Neuronal stem cell (in vitro differentiated cells): ENCODE measurements around the gene CALHM2.
A peak's percentile ranks its signal among the peaks of the same experiment; 100 is the strongest.

Experiments used
- DNase-seq: peaks from one replicate; pipeline ENCODE4 v3.0.0-alpha.2; 2013; ENCODE audit warnings: low spot score
- H2AFZ ChIP-seq: one replicate; pipeline ENCODE4 v1.6.1; 2013; ENCODE audit warnings: mild to moderate bottlenecking, low read length, inconsistent platforms
- H2AK5ac ChIP-seq: 2 replicates; pipeline ENCODE4 v1.6.1; 2013; ENCODE audit warnings: low read depth, mild to moderate bottlenecking, inconsistent platforms, low read length, moderate library complexity, mixed read lengths
- H2BK120ac ChIP-seq: 2 replicates; pipeline ENCODE4 v1.6.1; 2013; ENCODE audit warnings: low read depth, mild to moderate bottlenecking, inconsistent platforms, low read length, moderate library complexity, mixed read lengths
- H2BK12ac ChIP-seq: one replicate; pipeline ENCODE4 v1.6.1; 2013; ENCODE audit warnings: low read length, inconsistent platforms
- H2BK15ac ChIP-seq: 2 replicates; pipeline ENCODE4 v1.6.1; 2013; ENCODE audit warnings: mild to moderate bottlenecking, low read length, inconsistent platforms, mixed read lengths
- H2BK5ac ChIP-seq: one replicate; pipeline ENCODE4 v1.6.1; 2013; ENCODE audit warnings: inconsistent platforms, mild to moderate bottlenecking, low read length, moderate library complexity
- H3K14ac ChIP-seq: one replicate; pipeline ENCODE4 v1.6.1; 2013; ENCODE audit warnings: low read length, inconsistent platforms
- H3K18ac ChIP-seq: 2 replicates; pipeline ENCODE4 v1.6.1; 2013; ENCODE audit warnings: low read length, inconsistent platforms
- H3K23ac ChIP-seq: 2 replicates; pipeline ENCODE4 v1.6.1; 2013; ENCODE audit warnings: low read depth, mild to moderate bottlenecking, mixed read lengths, low read length, inconsistent platforms; ENCODE audit not compliant: poor library complexity
- H3K27ac ChIP-seq: replicated peaks from 3 replicates; pipeline ENCODE4 v1.5.1; 2013; ENCODE audit warnings: low read length, inconsistent platforms
- H3K27me3 ChIP-seq, 3 experiments: 2 replicates each; pipeline ENCODE4 v1.6.1; 2013; ENCODE audit warnings: low read length in 3 of 3, mild to moderate bottlenecking in 2 of 3, inconsistent platforms in 1 of 3, low read depth in 1 of 3, mixed read lengths in 1 of 3, moderate library complexity in 1 of 3; ENCODE audit not compliant: control insufficient read depth in 3 of 3, insufficient read depth in 3 of 3
- H3K36me3 ChIP-seq, 2 donors: replicated peaks in 1 of 2; 2 replicates each; pipeline ENCODE4 v1.6.1; 2013; ENCODE audit warnings: low read length in 2 of 2; ENCODE audit not compliant: control insufficient read depth in 2 of 2, insufficient read depth in 2 of 2
- H3K4ac ChIP-seq: 2 replicates; pipeline ENCODE4 v1.6.1; 2013; ENCODE audit warnings: inconsistent platforms, mild to moderate bottlenecking, low read length, moderate library complexity
- H3K4me1 ChIP-seq, 2 donors: 1 replicate in 1 of 2; 2 replicates in 1 of 2; pipeline ENCODE4 v1.6.1; 2013; ENCODE audit warnings: low read length in 2 of 2, low read depth in 1 of 2; ENCODE audit not compliant: control insufficient read depth in 2 of 2, insufficient read depth in 1 of 2
- H3K4me2 ChIP-seq: one replicate; pipeline ENCODE4 v1.6.1; 2013; ENCODE audit warnings: mild to moderate bottlenecking, low read length, inconsistent platforms; ENCODE audit not compliant: insufficient read depth, poor library complexity, severe bottlenecking
- H3K4me3 ChIP-seq, 2 donors: 2 replicates each; pipeline ENCODE4 v1.5.1; 2013; ENCODE audit warnings: low read length in 2 of 2, mild to moderate bottlenecking in 2 of 2, inconsistent platforms in 1 of 2, moderate library complexity in 1 of 2
- H3K79me1 ChIP-seq: one replicate; pipeline ENCODE4 v1.6.1; 2013; ENCODE audit warnings: low read depth, mild to moderate bottlenecking, inconsistent platforms, low read length, moderate library complexity
- H3K9ac ChIP-seq: one replicate; pipeline ENCODE4 v1.6.1; 2013; ENCODE audit warnings: mild to moderate bottlenecking, low read depth, low read length, inconsistent platforms; ENCODE audit not compliant: poor library complexity
- H3K9me3 ChIP-seq, 2 donors: replicated peaks in 1 of 2; 2 replicates each; pipeline versions ENCODE3 to v1.6.1; 2013; ENCODE audit warnings: low read length in 2 of 2, mild to moderate bottlenecking in 2 of 2, inconsistent platforms in 1 of 2, low read depth in 1 of 2, mixed read lengths in 1 of 2, moderate library complexity in 1 of 2; ENCODE audit not compliant: control insufficient read depth in 2 of 2, insufficient read depth in 1 of 2
- H4K8ac ChIP-seq: one replicate; pipeline ENCODE4 v1.6.1; 2013; ENCODE audit warnings: low read depth, mild to moderate bottlenecking, inconsistent platforms, low read length, moderate library complexity
- H4K91ac ChIP-seq: one replicate; pipeline ENCODE4 v1.6.1; 2013; ENCODE audit warnings: low read length, low read depth, mild to moderate bottlenecking, inconsistent platforms; ENCODE audit not compliant: poor library complexity
- WGBS, 2 donors: extraction: QIAGEN DNeasy Blood & Tissue Kit; methylation state at CpG; one replicate each; pipeline ENCODE4 v1.1.7; 2013; ENCODE audit warnings: missing lambda C conversion rate in 2 of 2, mixed read lengths in 1 of 2; ENCODE audit not compliant: insufficient read length in 2 of 2, insufficient replicate concordance in 1 of 2; ENCODE audit errors: extremely low coverage in 2 of 2; 5-methylcytosine and 5-hydroxymethylcytosine counted together

Gene CALHM2

GRCh38 chr10:103458720-103459119 lies 6.5 kb upstream of the CALHM2 start, which contains the start of gene CALHM1:
Gene CALHM1, minus strand, starts transcription at chr10:103458900. Its CDS starts 149 bp downstream, at chr10:103458751.
- WGBS, 2 donors = no CpG with 5 or more reads among the region's 9 CpGs
- no peak within 1 kb of the TSS for H3K4me2 ChIP-seq
- H3K4me1 ChIP-seq = peaks cover 9 to 10% of the 10 kb centered on the region in 2 donors
- H3K4ac ChIP-seq = peak within 1 kb of the TSS; percentile 69
- peak within 1 kb of the TSS; percentile 86 for H2AFZ ChIP-seq
- peak within 1 kb of the TSS; percentile 45 for H3K9ac ChIP-seq
- no peaks in the 10 kb centered on the region for H3K9me3 ChIP-seq
- H2BK15ac ChIP-seq = no peak within 1 kb of the TSS
- no peaks in the 10 kb centered on the region for H3K79me1 ChIP-seq
- peak within 1 kb of the TSS; percentile 94 for H3K14ac ChIP-seq
- no peak within 1 kb of the TSS for H2BK120ac ChIP-seq
- peak within 1 kb of the TSS; percentile 93 for H2BK12ac ChIP-seq
- no peaks in the 10 kb centered on the region for H3K27me3 ChIP-seq
- H2AK5ac ChIP-seq = peak within 1 kb of the TSS; percentile 60
- no peaks in the 10 kb centered on the region for H3K36me3 ChIP-seq
- no peak for DNase-seq
- no peak within 1 kb of the TSS for H3K27ac ChIP-seq
- peak within 1 kb of the TSS; percentile 84 for H3K18ac ChIP-seq
- peak within 1 kb of the TSS; percentile 29 for H2BK5ac ChIP-seq
- H4K91ac ChIP-seq = peak within 1 kb of the TSS; percentile 35
- peak within 1 kb of the TSS; percentile 56 for H4K8ac ChIP-seq
- H3K23ac ChIP-seq = peak within 1 kb of the TSS; percentile 35
- peak within 1 kb of the TSS in 1 of 2 donors; percentile 54 for H3K4me3 ChIP-seq

- Histone ChIP-seq H3K27me3 (no peaks in the 10 kb centered on the region), H3K14ac (no peak overlapping the region), H3K9ac (peak overlapping the region; percentile 45), H2AFZ (no peak overlapping the region), H3K4me2 (no peak overlapping the region), H3K4ac (peak overlapping the region; percentile 69), H2BK12ac (peak overlapping the region; percentile 93), H2BK15ac (no peak overlapping the region), H3K18ac (peak overlapping the region; percentile 84), H3K4me3 (no peak overlapping the region), H3K9me3 (no peaks in the 10 kb centered on the region), H3K27ac (no peak overlapping the region), H4K91ac (peak overlapping the region; percentile 35), H2BK120ac (no peak overlapping the region), H2BK5ac (no peak overlapping the region), H3K4me1 (peaks cover 9 to 10% of the 10 kb centered on the region in 2 donors), H3K23ac (peak overlapping the region; percentile 35), H3K36me3 (no peaks in the 10 kb centered on the region), H4K8ac (no peak overlapping the region), H3K79me1 (no peaks in the 10 kb centered on the region), H2AK5ac (peak overlapping the region; percentile 60)
- no CpG with 5 or more reads among the region's 39 CpGs for WGBS, 2 donors
- no peak for DNase-seq
Observed at GRCh38 chr10:103457896-103458583, 5.9 kb upstream of the CALHM2 start.

- H3K4ac ChIP-seq = no peak overlapping the region
- H3K14ac ChIP-seq = peak overlapping the region; percentile 57
- peak overlapping the region; percentile 3 for H3K23ac ChIP-seq
- H3K18ac ChIP-seq = peak overlapping the region; percentile 69
- H4K91ac ChIP-seq = no peak overlapping the region
- H3K4me1 ChIP-seq = peaks cover 9 to 17% of the 10 kb centered on the region in 2 donors
- no peak overlapping the region for H2AFZ ChIP-seq
- H3K27ac ChIP-seq = no peak overlapping the region
- H3K36me3 ChIP-seq = no peaks in the 10 kb centered on the region
- H3K9ac ChIP-seq = no peak overlapping the region
- no peak overlapping the region for H3K4me3 ChIP-seq
- no peak overlapping the region for H3K4me2 ChIP-seq
- no peaks in the 10 kb centered on the region for H3K79me1 ChIP-seq
- no peaks in the 10 kb centered on the region for H3K9me3 ChIP-seq
- peak overlapping the region; percentile 60 for H2AK5ac ChIP-seq
- no CpG with 5 or more reads among the region's 8 CpGs for WGBS, 2 donors
- no peak overlapping the region for H2BK120ac ChIP-seq
- H3K27me3 ChIP-seq = peaks cover 0 to 3% (median 0%) of the 10 kb centered on the region in 3 experiments
- H2BK5ac ChIP-seq = no peak overlapping the region
- no peak overlapping the region for H2BK12ac ChIP-seq
- no peak overlapping the region for H2BK15ac ChIP-seq
- no peak for DNase-seq
- H4K8ac ChIP-seq = no peak overlapping the region
Observed at GRCh38 chr10:103457176-103457712, 5.1 kb upstream of the CALHM2 start.

GRCh38 chr10:103456074-103456660 lies 4.0 kb upstream of the CALHM2 start:
- no peak overlapping the region for H3K27ac ChIP-seq
- no peak overlapping the region for H2BK15ac ChIP-seq
- no peak for DNase-seq
- H3K9me3 ChIP-seq = no peaks in the 10 kb centered on the region
- H2BK5ac ChIP-seq = no peak overlapping the region
- H3K79me1 ChIP-seq = no peaks in the 10 kb centered on the region
- H2AFZ ChIP-seq = no peak overlapping the region
- H3K9ac ChIP-seq = no peak overlapping the region
- no peak overlapping the region for H2AK5ac ChIP-seq
- no peak overlapping the region for H3K4me2 ChIP-seq
- H3K23ac ChIP-seq = no peak overlapping the region
- H2BK120ac ChIP-seq = no peak overlapping the region
- peaks cover 9 to 25% of the 10 kb centered on the region in 2 donors for H3K4me1 ChIP-seq
- H2BK12ac ChIP-seq = no peak overlapping the region
- no peak overlapping the region for H4K8ac ChIP-seq
- H3K4me3 ChIP-seq = no peak overlapping the region
- H3K36me3 ChIP-seq = no peaks in the 10 kb centered on the region
- no CpG with 5 or more reads among the region's 9 CpGs for WGBS, 2 donors
- peak overlapping the region; percentile 50 for H4K91ac ChIP-seq
- H3K18ac ChIP-seq = peak overlapping the region; percentile 60
- H3K4ac ChIP-seq = no peak overlapping the region
- H3K27me3 ChIP-seq = peaks cover 0 to 3% (median 0%) of the 10 kb centered on the region in 3 experiments
- no peak overlapping the region for H3K14ac ChIP-seq
